Measurements from ENCODE around the gene MUC22. TPM values are rescaled to one million over a fixed set of nuclear protein-coding genes. Genes with fewer than 3 reads are reported as not detected.
"Not testable (repeated sequence)": the region's sequence is repeated elsewhere in the genome, so short reads cannot be mapped to it uniquely, and the experiment has no call there.

MUC22 gene
- total RNA-seq, 1 donor from 2014 or later: 0.06 TPM

DNA sequence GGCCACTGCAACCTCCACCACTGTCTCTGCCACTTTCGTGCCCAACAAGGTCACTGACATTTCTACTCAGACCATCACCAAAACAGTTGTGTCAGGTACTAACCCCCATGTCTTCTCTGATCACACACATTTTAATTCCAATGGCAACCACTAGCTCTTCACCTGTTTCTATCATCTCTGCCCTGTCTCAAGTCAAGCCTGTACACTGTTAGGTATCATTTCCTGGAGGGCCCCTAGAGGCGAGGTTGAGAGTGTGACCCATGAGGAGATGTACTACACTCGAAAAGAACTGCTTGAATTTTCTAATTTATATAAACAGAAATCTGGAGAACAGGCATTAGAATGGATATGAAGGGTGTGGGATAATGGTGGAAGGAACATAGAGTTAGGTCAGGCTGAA is 44.1 kb upstream of the MUC22 start:
- TF ChIP-seq, protein P1, sequence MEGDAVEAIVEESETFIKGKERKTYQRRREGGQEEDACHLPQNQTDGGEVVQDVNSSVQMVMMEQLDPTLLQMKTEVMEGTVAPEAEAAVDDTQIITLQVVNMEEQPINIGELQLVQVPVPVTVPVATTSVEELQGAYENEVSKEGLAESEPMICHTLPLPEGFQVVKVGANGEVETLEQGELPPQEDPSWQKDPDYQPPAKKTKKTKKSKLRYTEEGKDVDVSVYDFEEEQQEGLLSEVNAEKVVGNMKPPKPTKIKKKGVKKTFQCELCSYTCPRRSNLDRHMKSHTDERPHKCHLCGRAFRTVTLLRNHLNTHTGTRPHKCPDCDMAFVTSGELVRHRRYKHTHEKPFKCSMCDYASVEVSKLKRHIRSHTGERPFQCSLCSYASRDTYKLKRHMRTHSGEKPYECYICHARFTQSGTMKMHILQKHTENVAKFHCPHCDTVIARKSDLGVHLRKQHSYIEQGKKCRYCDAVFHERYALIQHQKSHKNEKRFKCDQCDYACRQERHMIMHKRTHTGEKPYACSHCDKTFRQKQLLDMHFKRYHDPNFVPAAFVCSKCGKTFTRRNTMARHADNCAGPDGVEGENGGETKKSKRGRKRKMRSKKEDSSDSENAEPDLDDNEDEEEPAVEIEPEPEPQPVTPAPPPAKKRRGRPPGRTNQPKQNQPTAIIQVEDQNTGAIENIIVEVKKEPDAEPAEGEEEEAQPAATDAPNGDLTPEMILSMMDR (conservative IDR thresholded peaks at IDR 0.05; ENCODE audit: low read depth, low read length): no peak
- no peak for DNase-seq (ENCODE audit: low read depth)
- H3K4me3 ChIP-seq (ENCODE audit: low read depth, low read length): no peak overlapping the region

DNA sequence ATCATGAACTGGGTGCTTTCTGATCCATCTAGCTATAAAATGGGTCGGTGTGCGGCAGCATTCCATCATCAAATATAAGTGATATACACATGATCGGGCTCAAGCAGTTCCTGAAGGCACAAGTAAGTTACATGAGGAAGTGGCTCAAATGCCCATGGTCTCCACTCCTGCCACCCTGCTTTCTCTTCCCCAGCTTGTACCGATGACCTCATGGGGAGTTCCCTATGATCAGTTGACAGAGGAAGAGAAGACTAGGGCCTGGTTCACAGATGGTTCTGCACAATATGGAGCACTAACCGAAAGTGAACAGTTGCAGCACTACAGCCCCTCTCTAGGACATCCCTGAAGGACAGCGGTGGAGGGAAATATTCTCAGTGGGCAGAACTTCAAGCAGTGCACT is 41.1 kb upstream of the MUC22 start:
- H3K4me3 ChIP-seq (ENCODE audit: low read depth, low read length); DNase-seq (ENCODE audit: low read depth): not testable (repeated sequence)

DNA sequence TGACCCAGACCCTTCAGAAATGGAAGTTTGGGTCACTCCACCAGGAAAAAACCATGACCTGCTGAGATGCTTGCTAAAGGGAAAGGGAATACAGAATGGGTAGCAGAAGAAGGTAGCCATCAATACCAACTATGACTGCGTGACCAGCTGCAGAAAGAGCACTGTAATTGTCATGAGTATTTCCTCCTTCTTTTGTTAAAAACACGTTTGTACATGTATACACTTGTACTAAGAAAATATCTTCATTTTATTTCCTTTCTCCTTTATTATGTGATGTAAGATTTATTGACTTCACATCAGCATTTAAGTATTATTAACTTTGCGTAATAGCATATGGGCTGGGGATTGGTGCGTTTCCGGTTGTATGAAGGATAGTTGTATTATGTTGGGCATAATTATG is 39.3 kb upstream of the MUC22 start:
- TF ChIP-seq, protein P1 (conservative IDR thresholded peaks at IDR 0.05; ENCODE audit: low read depth, low read length): no peak
- H3K4me3 ChIP-seq (ENCODE audit: low read depth, low read length): no peak overlapping the region
- no peak for DNase-seq (ENCODE audit: low read depth)

DNA sequence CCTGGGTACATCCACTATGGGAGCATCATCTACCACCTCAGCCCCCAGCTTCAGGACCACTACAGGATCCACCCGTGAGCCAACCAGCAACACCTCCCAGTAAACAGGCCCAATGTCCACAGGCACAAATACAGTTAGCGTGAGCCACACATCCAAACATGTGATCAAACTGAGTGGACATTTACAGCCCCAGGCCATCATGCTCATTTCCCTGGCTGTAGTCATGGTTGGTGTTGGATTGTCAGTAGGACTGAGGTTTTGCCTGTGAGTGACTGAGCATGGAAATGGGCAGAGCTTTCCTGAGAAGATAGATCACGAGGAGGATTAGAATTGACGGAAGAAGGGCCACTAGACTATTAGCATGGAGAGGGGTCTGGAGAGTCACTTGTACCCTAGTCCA is 37.5 kb upstream of the MUC22 start:
- H3K4me3 ChIP-seq (ENCODE audit: low read depth, low read length): no peak overlapping the region
- TF ChIP-seq, protein P1 (conservative IDR thresholded peaks at IDR 0.05; ENCODE audit: low read depth, low read length): no peak
- DNase-seq (ENCODE audit: low read depth): no peak

DNA sequence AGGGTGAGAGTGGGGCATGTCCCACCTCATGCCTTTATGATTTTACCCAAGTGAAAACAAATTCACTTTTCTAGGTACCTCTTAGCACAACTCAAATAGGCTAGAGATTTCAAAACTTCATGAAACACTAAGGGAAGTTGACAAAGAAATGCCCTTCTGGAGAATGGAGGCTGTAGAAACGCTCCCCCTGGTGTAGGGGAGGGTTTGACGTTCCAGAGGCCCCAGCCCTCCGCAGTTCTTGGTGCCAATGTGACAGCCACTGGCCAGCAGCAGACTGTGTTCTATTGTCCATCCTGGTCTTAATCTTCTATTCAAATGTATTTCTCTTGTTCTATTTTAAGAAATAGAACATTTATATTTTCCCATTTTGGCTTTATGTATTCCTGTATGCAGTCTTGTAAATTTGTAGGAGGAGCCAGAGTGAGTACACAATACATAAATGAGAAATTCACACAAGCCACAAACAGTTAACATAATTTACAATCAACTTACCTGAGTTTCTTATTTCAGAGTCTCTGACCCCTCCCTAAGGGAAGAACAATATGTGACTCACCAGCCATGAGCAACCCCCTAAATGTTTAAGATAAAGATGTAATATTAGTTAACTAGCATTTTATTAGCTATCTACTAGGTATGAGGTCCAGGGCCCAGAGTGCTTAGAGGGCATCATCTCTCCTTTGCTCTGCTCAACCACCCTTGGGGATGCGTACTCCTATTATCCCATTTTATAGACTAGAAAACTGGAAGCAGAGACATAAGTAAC is 35.6 kb upstream of the MUC22 start:
- TF ChIP-seq, protein P1 (conservative IDR thresholded peaks at IDR 0.05; ENCODE audit: low read depth, low read length): no peak
- no peak for DNase-seq (ENCODE audit: low read depth)

DNA sequence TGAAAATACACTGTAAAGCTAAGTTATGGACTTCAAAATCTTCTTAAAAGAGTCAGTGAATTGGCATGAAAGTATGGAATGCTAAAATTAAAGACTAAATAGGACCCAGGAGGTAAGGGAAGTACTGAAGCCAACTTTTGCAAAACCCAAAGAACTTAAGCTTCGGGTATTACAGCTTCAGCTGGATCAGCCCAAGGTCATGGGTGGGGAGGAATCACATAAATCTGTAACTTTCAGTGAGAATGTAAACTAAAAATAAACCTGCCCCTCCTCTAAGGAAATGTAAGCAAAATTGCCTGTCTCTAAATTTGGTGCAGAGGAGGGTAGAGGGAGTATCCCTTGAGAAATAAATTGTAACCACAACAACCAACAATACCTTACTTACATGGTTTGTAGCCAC is 31.1 kb upstream of the MUC22 start:
- DNase-seq (ENCODE audit: low read depth): no peak
- no peak overlapping the region for H3K4me3 ChIP-seq (ENCODE audit: low read depth, low read length)
- TF ChIP-seq, protein P1 (conservative IDR thresholded peaks at IDR 0.05; ENCODE audit: low read depth, low read length): no peak

More for the DNA sequence above, 35.6 kb upstream of the MUC22 start:
- no peak overlapping the region for H3K4me3 ChIP-seq (ENCODE audit: low read depth, low read length)

DNA sequence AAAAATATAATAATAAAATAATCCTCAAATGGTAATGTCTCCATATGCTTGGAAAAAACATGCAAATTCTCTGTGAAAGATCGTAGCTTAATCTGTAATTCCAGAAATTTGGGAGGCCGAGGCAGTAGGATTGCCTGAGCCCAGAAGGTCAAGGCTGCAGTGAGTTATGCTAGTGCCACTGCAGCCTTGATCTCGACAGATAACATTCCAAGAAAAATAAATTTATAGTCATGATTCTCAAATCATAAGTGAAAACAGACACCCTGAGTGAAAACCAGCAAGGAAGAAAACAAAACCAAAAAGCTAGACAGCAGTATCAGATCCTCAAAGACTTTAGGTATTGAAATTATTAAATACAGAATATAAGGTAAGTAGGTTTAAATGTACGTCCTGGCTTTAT is 30.6 kb upstream of the MUC22 start:
- H3K4me3 ChIP-seq (ENCODE audit: low read depth, low read length): no peak overlapping the region
- TF ChIP-seq, protein P1 (conservative IDR thresholded peaks at IDR 0.05; ENCODE audit: low read depth, low read length): no peak
- no peak for DNase-seq (ENCODE audit: low read depth)

Measured in epithelial cell of proximal tubule (primary cell).